OCI-LY3 (cell line): ENCODE data around the gene MMGT1.

ENCODE experiments used
- H2AFZ ChIP-seq: fragments of 200-600, 300-600 bp; shearing (Covaris generic); 2 replicates; pipeline ENCODE4 v1.6.0; 2014; ENCODE audit warnings: antibody characterized with exemption, low read depth, low read length
- H3K27ac ChIP-seq: fragments of 200-600, 300-600 bp; sonication (generic); 2 replicates; pipeline ENCODE4 v1.5.1; 2014; ENCODE audit warnings: mild to moderate bottlenecking, low read length, moderate library complexity, mixed read lengths
- H3K27me3 ChIP-seq: fragments of 200-600, 300-600 bp; sonication (generic); 2 replicates; pipeline ENCODE4 v1.6.1; 2014; ENCODE audit warnings: low read depth, low read length, mixed read lengths
- H3K36me3 ChIP-seq: fragments of 200-600, 300-600 bp; sonication (generic); replicated peaks from 2 replicates; pipeline ENCODE3; 2014; ENCODE audit warnings: low read depth, low read length, mixed read lengths
- H3K4me1 ChIP-seq: fragments of 300-600, 200-600 bp; sonication (generic); 2 replicates; pipeline ENCODE4 v1.6.1; 2014; ENCODE audit warnings: low read length, mixed read lengths
- H3K4me2 ChIP-seq: fragments of 200-600, 300-600 bp; sonication (generic); 2 replicates; pipeline ENCODE4 v1.6.1; 2014; ENCODE audit warnings: low read length, mixed read lengths
- H3K4me3 ChIP-seq: fragments of 300-600, 200-600 bp; sonication (generic); 2 replicates; pipeline ENCODE4 v1.5.1; 2014; ENCODE audit warnings: antibody characterized with exemption, mild to moderate bottlenecking, low read length, moderate library complexity
- H3K79me2 ChIP-seq: fragments of 300-600, 200-600 bp; shearing (Covaris generic); 2 replicates; pipeline ENCODE4 v1.6.1; 2014; ENCODE audit warnings: mild to moderate bottlenecking, low read length, mixed read lengths
- H3K9ac ChIP-seq: fragments of 300-600, 200-600 bp; shearing (Covaris generic); 2 replicates; pipeline ENCODE4 v1.6.0; 2014; ENCODE audit warnings: mild to moderate bottlenecking, low read length, moderate library complexity
- H3K9me3 ChIP-seq: fragments of 200-600, 300-600 bp; shearing (Covaris generic); 2 replicates; pipeline ENCODE4 v1.6.1; 2014; ENCODE audit warnings: low read length, mixed read lengths; ENCODE audit not compliant: insufficient read depth
- H4K20me1 ChIP-seq: fragments of 200-600, 300-600 bp; sonication (generic); 2 replicates; pipeline ENCODE4 v1.6.1; 2016; ENCODE audit warnings: low read length, mixed read lengths; ENCODE audit not compliant: insufficient read depth
- EZH2phosphoT487 ChIP-seq: fragments of 200-600 bp; shearing (Covaris generic); IDR thresholded peaks from 2 replicates; pipeline ENCODE4 v1.6.1; 2018; ENCODE audit warnings: antibody characterized with exemption, mixed run types, low read depth
- TF ChIP-seq, protein P1 (sequence below): fragments of 200-600, 300-600 bp; sonication (generic); IDR thresholded peaks from 2 replicates; pipeline ENCODE4 v1.5.1; 2014; ENCODE audit warnings: antibody characterized with exemption, low read length, low read depth

Gene MMGT1

DNA sequence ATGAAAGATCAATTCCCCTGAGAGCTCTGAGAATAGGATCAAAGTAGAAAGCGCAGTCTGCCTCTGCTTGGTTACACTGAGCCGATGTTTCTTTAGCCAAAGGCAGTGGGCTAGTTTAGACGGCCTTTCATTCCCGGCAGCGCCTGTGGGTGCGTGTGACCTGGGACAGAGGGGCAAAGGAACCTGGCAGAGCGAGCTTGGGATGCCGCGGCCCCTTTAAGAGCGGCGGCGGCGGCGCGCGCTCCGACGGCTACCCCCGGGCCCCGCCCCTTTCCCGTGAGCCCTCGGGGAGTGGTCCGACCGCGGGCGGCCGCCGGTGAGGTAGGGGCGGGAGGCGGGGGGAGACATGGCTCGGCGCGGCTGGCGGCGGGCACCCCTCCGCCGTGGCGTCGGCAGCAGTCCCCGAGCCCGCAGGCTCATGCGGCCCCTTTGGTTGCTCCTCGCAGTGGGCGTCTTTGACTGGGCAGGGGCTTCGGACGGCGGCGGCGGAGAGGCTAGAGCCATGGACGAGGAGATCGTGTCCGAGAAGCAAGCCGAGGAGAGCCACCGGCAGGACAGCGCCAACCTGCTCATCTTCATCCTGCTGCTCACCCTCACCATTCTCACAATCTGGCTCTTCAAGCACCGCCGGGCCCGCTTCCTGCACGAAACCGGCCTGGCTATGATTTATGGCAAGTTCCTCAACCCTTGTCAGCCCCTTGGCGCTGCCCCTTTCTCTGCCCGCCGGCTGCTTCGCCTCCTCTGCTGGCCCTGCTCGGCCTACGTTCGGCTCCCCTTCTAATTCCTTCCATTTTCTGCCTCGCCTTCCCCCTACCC lies 11.6 kb upstream of the MMGT1 start, which contains the start of gene SLC9A6:
Gene SLC9A6, plus strand, starts transcription at position 279 of the 816 bp plus-strand sequence. Its CDS starts 224 bp downstream, at position 503.
- Histone ChIP-seq H3K4me2 (peak within 1 kb of the TSS; percentile 92), H3K27ac (peak within 1 kb of the TSS; percentile 50), H3K4me3 (peak within 1 kb of the TSS; percentile 98), H3K36me3 (no peaks in the 10 kb centered on the region), H3K9me3 (no peaks in the 10 kb centered on the region), H2AFZ (peak within 1 kb of the TSS; percentile 99), H3K79me2 (peaks cover 23% of the 10 kb centered on the region), H3K9ac (peak within 1 kb of the TSS; percentile 92), H4K20me1 (no peaks in the 10 kb centered on the region), H3K4me1 (peaks cover 14% of the 10 kb centered on the region), H3K27me3 (no peaks in the 10 kb centered on the region)
- no peak for TF ChIP-seq EZH2phosphoT487
- TF ChIP-seq, protein P1, sequence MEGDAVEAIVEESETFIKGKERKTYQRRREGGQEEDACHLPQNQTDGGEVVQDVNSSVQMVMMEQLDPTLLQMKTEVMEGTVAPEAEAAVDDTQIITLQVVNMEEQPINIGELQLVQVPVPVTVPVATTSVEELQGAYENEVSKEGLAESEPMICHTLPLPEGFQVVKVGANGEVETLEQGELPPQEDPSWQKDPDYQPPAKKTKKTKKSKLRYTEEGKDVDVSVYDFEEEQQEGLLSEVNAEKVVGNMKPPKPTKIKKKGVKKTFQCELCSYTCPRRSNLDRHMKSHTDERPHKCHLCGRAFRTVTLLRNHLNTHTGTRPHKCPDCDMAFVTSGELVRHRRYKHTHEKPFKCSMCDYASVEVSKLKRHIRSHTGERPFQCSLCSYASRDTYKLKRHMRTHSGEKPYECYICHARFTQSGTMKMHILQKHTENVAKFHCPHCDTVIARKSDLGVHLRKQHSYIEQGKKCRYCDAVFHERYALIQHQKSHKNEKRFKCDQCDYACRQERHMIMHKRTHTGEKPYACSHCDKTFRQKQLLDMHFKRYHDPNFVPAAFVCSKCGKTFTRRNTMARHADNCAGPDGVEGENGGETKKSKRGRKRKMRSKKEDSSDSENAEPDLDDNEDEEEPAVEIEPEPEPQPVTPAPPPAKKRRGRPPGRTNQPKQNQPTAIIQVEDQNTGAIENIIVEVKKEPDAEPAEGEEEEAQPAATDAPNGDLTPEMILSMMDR = no peak

DNA sequence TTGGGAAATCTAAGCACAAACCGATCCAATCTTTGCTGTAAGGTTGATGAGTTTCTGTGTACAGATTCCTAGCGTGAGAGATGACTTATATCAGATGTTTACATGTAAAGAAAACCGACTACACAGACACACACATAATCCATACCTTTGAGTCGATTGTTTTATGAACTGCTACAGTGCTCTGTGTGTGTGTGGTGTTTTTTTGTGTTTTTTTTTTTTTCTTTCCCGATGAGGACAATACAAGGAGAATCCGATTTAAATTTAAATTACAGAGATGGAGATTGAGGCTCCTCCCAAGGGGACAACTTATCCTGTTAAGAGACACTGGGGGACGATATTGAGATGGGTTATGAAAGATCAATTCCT lies 11.0 kb upstream of the MMGT1 start:
- H4K20me1 ChIP-seq = no peaks in the 10 kb centered on the region
- H3K27ac ChIP-seq = no peak overlapping the region
- no peaks in the 10 kb centered on the region for H3K9me3 ChIP-seq
- peaks cover 14% of the 10 kb centered on the region for H3K4me1 ChIP-seq
- TF ChIP-seq, protein P1 = no peak
- no peak for TF ChIP-seq EZH2phosphoT487
- H3K79me2 ChIP-seq = peaks cover 23% of the 10 kb centered on the region
- no peaks in the 10 kb centered on the region for H3K36me3 ChIP-seq
- no peaks in the 10 kb centered on the region for H3K27me3 ChIP-seq
- H3K4me3 ChIP-seq = peak overlapping the region; percentile 98
- peak overlapping the region; percentile 92 for H3K4me2 ChIP-seq
- H2AFZ ChIP-seq = peak overlapping the region; percentile 99
- H3K9ac ChIP-seq = peak overlapping the region; percentile 92

DNA sequence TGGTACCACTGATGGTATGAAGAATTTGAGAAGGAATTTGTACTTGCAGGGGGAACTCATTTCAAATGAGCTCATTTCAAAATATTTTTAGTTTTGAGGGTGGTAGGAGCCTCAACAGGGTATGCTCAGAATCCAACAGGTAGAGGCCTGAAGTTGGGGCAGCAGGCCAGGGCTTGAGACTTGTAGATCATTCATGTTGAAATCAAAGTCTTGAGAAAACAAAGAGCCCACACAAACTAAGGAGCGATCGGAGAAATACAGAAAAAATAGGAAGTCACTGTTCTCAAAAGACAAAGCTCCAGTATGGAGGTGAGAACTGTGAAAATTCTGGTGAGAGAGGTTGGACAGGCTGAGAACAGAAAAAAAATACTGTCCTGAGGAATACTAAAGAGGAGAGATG lies 10.5 kb upstream of the MMGT1 start:
- no peak overlapping the region for H3K27ac ChIP-seq
- TF ChIP-seq, protein P1 = no peak
- no peak for TF ChIP-seq EZH2phosphoT487
- no peaks in the 10 kb centered on the region for H3K36me3 ChIP-seq
- H3K9me3 ChIP-seq = no peaks in the 10 kb centered on the region
- no peaks in the 10 kb centered on the region for H4K20me1 ChIP-seq
- peaks cover 14% of the 10 kb centered on the region for H3K4me1 ChIP-seq
- peaks cover 18% of the 10 kb centered on the region for H3K79me2 ChIP-seq
- H3K27me3 ChIP-seq = no peaks in the 10 kb centered on the region
- peak overlapping the region; percentile 98 for H3K4me3 ChIP-seq
- H2AFZ ChIP-seq = peak overlapping the region; percentile 99
- peak overlapping the region; percentile 92 for H3K4me2 ChIP-seq
- peak overlapping the region; percentile 92 for H3K9ac ChIP-seq

DNA sequence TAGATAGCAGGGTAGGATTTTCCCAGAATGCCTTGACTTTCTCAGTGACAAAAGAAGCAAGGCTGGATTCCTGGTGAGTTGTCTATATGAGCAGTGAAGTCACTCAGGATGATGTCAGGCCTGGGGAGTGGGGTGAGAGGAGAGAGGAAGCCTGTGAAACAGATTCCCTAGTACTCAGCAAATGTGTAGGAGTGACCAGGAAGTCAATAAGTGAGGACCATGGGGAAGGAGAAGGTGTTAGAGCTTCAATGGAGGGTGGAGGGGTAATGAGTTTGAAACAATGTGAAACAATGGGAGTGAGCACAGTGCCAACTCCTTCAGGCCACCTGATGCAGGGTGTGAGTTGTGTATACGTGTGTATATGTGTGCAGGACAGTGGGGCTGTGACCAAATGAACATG lies 9.1 kb upstream of the MMGT1 start:
- Histone ChIP-seq H3K27ac (no peak overlapping the region), H3K9ac (no peak overlapping the region), H3K4me1 (peaks cover 14% of the 10 kb centered on the region), H3K4me3 (no peak overlapping the region), H4K20me1 (no peaks in the 10 kb centered on the region), H3K27me3 (no peaks in the 10 kb centered on the region), H3K36me3 (no peaks in the 10 kb centered on the region), H3K79me2 (peaks cover 15% of the 10 kb centered on the region), H3K9me3 (no peaks in the 10 kb centered on the region), H3K4me2 (no peak overlapping the region), H2AFZ (no peak overlapping the region)
- TF ChIP-seq, protein P1 = no peak
- no peak for TF ChIP-seq EZH2phosphoT487
